NCI-H345 treated with DMSO at 0.1 percent for 48 hours (cell line): ENCODE measurements around the gene PADI1.

Source experiments
- DNase-seq: peaks from one replicate; lab custom pipeline; 2025; ENCODE audit not compliant: unreplicated experiment; lab: John Stamatoyannopoulos, UW

Gene PADI1

GRCh38 chr1:17204546-17205440 is at the start of gene PADI1:
PADI1 (plus strand) TSS chr1:17205128; CDS start chr1:17205218, 90 bp downstream.
- no peak for DNase-seq

DNA sequence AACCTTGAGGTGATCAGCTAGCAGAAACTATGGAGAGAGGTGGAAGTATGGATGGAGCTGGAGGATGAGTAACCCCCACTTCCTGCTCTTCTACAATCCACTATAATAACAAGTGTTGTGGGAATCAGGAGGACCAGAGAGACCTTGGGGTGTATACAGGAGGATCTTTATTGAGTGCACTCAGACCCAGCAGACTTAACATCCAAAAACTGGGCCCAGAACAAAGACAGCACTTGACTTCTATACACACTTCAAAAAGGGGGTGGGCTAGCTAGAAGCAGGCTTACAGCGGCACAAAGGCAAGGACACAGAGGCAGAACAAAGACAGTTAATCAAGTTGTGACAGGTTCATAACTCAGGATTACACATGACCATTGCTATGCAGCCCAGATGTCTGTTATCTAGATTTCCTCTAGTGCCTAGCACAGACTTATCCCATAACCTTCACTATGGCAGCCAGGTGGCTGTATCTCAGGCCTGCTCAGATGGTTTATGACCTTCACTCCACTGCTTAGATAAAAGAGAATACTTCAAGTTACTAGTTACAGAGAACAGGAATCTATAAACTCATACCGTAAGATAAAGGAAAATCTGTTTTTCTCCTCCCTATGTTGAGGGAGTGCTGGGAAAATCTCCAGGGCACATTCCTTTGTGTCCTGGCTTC is 49.5 kb upstream of the PADI1 start:
- DNase-seq = no peak

- no peak for DNase-seq
Measured at GRCh38 chr1:17156108-17156507, 48.8 kb upstream of the PADI1 start.

- no peak for DNase-seq
Measured at GRCh38 chr1:17158961-17159360, 46.0 kb upstream of the PADI1 start.

- DNase-seq = no peak
Measured at GRCh38 chr1:17161137-17161740, 43.7 kb upstream of the PADI1 start.

GRCh38 chr1:17161926-17162800 is 42.8 kb upstream of the PADI1 start:
- no peak for DNase-seq

GRCh38 chr1:17162941-17163340 is 42.0 kb upstream of the PADI1 start:
- DNase-seq = no peak

GRCh38 chr1:17163371-17163770 is 41.6 kb upstream of the PADI1 start:
- DNase-seq = no peak

DNA sequence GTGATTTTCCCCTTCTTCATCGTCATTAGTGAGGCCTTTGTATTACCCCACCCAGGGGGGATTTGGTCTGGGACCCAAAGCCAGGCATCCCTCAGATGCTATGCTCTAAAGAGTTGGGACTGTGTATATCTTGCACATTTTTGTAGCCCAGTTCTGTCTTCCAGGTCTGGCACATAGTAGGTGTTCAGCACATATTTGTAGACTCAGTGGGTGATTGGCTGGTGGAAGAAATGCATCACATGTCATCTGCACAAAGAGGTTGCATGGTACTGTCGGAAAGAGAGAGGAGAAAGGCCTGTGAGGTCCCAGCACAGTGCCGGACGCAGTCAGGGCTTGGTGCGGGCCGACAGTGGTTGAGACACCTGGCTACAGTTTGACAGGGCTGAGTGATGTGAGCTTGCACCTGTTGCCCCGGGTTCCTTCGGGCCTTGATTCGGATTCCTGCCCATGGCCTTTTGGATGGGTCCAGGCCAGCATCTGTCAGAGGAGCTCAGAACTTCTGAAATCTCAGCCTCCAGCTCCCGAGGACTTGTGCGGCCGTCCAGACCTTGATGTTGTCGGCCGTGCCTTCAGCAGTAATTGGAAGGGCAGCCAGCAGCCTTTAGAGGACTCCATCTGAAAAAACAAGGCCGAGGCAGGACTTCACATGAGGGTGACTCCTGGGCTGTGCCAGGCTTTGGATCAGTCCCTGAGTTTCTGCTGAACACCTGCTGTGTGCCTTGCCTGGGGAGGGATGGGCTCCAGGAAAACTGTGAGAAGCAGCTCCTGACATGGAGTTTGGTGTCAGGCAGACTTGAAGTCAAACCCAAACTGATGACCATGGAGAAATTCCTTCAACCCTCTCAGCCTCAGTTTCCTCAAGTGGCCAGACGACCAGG is 40.9 kb upstream of the PADI1 start:
- DNase-seq = no peak

DNA sequence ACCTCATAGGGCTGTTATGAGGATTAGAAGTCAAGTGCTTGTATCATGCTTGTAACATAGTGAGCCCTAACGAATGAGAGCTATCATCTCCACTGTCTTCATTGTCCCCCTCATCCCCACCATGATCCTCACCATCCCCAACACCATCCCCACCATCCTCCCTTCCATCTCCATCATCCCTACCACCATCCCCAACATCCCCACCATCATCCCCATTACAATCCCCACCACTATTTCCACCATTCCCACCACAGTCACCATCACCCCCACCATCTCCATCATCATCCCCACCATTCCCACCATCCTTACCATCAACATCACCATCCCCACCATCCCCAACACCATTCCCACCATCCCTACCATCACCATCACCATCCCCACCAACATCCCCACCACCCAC is 39.1 kb upstream of the PADI1 start:
- DNase-seq = no peak

- no peak for DNase-seq
Measured at GRCh38 chr1:17167041-17167785, 37.7 kb upstream of the PADI1 start.

- DNase-seq = no peak
Measured at GRCh38 chr1:17167786-17168090, 37.2 kb upstream of the PADI1 start.

DNA sequence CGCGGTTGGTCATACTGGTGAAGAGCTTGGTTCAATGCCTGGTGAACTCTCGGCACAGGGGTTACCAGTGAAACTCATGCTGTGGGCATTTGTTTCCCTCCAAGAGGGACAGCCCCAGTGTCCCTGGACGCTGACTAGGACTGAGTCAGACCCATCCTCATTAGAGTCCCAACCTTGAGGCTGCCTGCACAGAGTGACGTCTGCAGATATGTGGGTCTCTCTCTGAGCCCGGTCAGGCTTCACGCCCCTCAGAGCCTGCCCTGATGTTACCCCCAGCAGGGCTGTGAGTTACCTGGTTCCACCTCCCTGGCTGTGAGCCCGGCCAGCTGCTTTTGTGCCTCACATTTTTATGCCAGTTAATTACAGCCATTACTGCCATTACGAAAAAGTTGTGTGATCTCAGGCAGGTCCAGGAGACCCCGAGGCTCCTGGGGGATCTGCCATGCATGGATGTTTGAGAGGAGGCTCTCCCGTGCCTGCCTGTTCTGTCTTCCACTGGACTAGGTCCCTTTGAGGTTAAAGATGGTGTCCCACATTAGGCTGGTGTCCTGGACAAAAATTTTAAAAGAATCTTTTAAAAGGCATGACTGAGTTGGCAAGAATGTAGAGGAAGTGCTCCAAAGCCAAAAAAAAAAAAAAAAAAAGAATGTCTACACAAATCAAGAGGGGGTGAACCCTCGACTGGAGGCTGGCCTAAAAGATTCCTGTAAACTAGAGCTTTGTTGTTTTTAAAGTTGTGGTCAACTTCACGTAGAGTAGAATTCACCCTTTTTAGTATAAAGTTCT is 36.6 kb upstream of the PADI1 start:
- no peak for DNase-seq

DNA sequence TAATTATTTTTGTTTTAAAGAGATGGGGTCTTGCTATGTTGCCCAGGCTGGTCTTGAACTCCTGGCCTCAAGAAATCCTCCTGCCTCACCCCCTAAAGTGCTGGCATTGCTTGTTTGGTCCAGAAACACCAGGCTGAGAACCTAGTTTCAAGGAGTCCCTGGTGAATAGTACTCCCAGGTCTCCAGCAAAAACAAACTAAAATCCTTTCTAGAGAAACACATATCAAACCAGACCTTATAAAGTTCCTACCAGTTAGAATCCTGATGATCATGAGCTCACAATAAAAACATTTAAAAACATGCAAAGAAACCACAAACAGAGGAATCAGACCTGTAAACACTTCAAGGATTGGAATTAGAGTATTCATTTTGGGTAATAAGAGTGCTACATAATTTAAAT is 34.4 kb upstream of the PADI1 start:
- no peak for DNase-seq

DNA sequence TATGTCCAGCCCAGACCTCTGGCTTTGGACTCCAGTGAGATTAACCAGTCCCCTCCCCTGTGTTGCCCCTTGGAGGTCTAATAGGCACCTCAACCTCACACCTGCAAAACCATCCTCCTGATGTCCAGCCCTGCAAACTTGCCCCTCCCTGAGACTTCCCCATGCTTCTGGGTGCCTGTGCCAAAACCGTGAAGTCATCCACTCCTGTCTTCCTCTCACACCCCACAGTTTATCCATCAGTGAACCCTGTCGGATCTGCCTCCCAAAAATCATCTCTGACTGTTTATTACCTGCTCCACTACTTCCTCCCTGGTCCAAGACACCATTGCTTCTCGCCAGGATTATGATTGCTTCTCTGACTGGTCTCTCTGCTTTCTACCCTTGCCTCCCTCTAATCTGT is 31.7 kb upstream of the PADI1 start:
- DNase-seq = no peak

GRCh38 chr1:17176306-17177061 is 28.4 kb upstream of the PADI1 start:
- no peak for DNase-seq

- no peak for DNase-seq
Measured at GRCh38 chr1:17177651-17178050, 27.3 kb upstream of the PADI1 start.
